GM19397 (cell line): ENCODE results near the gene TRIM58.

Experiments used
- ATAC-seq: cut with Tn5 transposase; IDR thresholded peaks from one replicate; pipeline ENCODE4 v1.9.1; 2021; ENCODE audit warnings: mild to moderate bottlenecking, moderate library complexity; ENCODE audit not compliant: unreplicated experiment

The TRIM58 gene

DNA sequence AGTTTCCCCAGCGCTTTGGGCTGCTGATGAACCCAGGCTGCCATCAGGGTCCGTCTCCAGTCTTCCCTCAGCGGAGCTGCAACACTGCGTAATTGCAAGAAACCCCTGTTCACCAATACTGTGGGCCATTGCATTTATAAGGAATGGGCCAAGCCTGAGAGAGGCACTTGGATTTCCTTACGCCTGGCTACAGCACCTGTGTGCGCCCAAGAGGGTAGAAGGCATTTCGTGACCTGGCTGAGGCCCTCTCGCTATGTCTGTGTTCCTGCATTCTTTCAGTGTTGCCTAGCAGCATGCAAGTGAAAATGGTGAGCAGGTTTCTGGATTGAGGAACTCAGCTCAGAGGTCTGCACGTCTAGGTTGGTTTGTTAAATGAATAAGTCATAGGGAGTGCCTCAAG, 26.4 kb downstream of the TRIM58 start:
- ATAC-seq: no peak

DNA sequence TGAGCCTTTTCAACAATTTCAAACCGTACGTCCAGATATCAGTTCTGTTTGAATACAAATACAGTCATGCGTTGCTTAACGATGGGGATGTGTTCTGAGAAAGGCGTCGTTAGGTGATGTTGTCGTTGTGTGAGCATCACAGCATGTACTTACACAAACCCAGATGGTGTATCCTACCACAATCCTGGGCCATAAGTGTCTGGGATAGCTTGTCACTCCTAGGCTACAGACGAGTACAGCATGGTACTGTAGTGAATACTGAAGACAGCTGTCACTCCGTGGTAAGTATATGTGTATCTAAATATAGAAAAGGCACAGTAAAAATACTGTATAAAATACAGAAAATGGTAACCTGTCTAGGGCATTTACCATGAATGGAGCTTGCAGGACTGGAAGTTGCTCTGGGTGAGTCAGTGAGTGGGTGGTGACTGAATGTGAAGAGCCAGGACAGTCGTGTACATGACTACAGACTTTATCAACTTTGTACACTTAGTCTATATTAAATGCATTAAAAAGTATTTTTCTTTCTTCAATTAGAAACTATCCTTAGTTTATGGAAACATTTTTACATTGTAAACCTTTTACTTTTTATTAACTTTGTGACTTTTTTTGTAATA, 27.9 kb downstream of the TRIM58 start:
- ATAC-seq: no peak

DNA sequence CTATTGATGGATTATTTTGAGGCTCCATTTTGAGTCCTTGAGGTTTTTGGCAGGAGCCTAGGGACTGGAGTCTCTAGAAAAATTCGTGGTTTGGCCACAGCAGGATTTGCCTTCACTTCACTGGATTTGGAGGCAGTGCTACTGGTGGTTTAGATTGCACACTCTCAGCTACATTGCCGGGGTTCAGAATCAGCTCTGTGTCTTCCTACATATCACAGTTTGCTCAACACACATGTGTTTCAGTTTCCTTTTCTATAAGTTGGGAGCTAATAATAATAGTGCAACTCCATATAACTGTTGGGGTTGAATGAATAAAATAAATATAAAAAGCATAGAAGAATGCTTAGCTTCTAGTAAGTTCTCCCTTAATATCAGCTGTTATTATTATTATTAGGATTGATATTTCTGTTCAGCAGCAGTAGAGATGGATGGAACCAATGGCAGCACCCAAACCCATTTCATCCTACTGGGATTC, 38.2 kb downstream of the TRIM58 start, which contains the start of gene OR2W3:
TSS of gene OR2W3 (plus strand) at position 425 of the 475 bp plus-strand sequence. CDS start at position 425, 0 bp downstream.
- no peak for ATAC-seq

DNA sequence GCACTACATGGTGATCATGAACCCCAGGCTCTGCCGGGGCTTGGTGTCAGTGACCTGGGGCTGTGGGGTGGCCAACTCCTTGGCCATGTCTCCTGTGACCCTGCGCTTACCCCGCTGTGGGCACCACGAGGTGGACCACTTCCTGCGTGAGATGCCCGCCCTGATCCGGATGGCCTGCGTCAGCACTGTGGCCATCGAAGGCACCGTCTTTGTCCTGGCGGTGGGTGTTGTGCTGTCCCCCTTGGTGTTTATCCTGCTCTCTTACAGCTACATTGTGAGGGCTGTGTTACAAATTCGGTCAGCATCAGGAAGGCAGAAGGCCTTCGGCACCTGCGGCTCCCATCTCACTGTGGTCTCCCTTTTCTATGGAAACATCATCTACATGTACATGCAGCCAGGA, 39.0 kb downstream of the TRIM58 start:
- ATAC-seq: no peak

DNA sequence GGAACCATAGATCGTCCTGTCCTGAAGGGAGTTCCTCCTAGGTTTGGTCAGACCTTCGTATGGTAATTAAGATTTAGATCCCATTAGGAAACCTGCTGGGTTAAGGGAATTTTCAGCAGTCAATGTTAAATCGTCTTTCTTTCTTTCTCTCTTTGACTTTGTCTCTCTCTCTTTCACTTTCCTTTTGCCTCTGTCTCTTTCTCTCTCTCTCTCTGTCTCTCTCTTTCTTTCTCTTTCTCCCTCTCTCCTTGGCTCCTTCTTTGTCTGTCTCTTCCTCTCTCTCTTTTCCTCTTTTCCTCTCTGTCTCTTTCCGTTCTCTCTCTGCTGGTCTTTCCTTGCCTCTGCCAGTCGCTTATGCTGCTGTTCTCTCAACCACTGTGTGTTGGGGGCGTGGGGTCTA, 47.1 kb downstream of the TRIM58 start:
- ATAC-seq: no peak

DNA sequence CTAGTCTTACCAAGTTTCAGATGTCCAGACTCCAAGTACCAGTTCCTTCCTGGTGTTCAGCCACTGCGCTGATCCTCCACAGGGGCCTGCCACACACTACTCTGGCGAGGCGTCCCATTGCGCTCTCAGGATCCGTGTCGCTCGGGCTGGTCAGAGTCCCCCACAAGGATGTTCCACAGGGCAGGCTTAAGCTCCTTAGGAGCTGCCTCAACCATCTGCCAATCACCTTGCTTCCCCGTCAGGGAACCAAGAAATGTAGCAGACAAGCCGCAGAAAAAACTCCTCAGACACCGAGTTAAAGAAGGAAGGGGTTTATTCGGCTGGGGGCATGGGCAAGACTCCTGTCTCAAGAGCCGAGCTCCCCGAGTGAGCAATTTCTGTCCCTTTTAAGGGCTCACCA, 48.2 kb downstream of the TRIM58 start:
- no peak for ATAC-seq

DNA sequence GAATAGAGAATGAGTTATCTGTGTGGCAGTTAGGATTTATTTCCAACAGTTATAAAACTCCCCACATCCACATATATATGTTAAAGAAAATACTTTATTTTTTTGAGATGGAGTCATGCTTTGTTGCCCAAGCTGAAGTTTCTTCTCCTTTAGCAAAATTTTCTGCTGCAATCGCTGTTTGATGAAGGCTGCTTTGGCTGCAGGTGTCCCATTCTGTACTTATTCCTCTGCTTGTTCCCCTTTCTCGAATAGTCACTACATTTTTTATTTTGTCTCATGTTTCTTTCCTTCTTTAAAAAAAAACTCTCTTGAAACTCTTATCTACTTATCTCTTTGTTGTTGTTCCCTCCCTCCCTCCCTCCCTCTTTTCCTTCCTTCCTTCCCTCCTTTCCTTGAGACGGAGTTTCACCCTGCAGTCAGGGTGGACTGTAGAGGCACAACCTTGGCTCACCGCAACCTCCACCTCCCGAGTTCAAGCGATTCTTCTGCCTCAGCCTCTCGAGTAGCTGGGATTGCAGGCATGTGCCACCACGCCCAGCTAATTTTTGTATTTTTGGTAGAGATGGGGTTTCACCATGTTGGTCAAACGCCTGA, 49.0 kb downstream of the TRIM58 start:
- ATAC-seq: no peak

DNA sequence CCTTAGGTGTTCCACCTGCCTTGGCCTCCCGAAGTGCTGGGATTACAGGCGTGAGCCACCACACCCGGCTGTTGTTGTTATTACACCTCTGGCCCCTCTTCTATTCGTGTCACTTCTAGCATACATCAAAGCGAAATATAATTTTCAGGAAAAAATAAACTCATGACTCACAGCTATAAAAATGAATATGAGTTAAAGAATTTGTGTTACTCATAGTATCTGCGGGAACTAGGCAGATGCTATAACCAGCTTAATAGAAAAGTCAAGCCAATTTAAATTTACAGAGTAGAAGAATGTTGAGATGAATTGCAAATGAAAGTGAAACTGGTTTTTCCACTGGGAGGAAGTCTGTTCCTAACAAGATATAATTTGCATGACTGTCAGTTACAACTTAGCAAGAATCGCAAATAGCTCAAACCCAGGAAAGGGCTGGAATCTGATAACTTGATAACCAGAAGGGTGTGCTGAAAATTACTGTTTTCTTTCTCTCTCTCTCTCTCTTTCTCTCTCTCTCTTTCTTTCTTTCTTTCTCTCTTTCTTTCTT, 49.6 kb downstream of the TRIM58 start:
- no peak for ATAC-seq

DNA sequence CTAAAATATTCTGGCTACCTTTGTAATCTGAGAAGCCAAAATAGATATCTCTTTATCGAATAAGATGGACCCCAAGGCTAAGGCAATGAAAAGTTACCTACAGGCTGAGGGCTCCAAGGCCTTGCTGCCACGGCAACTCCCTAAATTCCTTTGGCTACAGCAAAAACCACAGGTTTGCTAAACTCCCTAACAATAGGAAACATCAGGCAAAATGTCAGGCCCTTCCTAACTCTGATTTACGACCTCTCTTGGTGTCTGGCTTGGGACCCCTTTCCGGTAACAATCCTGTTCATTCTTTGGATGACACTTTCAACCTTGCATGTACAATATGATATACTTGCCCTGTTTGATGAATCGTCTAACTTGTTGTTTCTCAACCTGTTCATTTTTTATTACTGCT, 51.8 kb downstream of the TRIM58 start:
- ATAC-seq: no peak

DNA sequence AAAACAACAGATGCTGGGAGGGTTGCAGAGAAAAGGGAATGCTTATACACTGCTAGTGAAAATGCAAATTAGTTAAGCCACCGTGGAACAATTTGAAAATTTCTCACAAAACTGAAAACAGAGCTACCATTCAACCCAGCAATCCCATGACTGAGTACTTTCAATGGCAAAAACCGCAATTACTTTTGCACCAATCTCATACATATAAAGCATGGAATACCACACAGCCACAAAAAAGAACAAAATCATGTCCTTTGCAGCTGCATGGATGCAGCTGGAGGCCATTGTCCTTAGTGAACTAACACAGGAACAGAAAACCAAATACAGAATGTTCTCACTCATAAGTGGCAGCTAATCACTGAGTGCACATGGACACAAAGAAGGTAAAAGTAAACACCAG, 56.8 kb downstream of the TRIM58 start:
- ATAC-seq: no peak

DNA sequence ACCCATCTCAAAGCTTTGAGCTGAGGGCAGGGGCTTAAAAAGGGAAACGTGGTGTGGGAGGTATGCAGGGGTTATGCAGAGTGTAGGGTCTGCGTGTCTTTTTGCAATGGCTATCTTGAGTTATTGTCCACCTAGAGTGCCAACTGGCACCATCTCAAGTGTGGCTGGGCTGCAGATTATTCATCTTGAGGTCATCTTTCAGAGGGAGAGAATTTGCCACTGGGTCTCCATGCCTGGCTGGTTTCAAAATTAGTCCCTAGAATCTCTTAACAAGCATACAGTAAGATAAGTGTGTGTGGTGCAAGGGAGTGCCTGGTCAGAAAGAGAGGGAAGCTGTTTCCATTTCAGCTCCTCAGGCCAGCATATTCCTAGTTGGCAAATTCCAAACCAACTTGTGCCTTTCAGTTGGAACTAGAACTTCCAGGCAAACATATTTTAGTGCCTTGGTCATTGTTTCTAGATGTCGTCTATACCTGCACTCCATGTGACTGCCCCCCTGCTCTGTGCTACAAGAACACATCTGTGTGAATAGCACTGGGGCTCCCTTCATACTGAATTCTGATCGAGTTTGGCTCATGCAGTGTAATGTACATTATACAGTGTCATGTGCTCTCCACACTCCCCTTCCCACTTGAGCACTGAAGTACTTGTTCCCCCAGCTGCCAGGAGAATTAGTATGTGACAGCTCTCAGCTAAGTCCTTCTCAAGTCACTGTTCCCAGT, 58.1 kb downstream of the TRIM58 start:
- ATAC-seq: no peak

DNA sequence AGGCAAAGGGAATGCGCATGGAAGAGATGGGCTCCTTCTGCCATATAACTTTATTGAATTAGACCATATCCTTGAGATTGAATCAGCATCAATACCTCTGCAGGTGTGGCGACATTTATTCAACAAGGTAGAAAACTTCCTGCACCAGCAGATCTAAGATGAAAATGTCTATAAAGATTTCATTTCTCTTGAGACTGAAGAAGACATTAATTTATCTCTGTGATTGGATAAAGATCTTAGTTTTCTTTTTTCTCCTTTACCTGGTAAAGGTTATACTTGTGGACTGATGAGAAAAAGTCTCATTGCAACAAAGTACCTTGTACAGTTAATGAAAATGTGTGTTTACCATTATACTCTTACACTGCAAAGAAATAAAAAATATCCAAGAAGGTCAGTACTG, 63.0 kb downstream of the TRIM58 start, which contains the start of gene OR2T8:
TSS of gene OR2T8 (plus strand) at position 301 of the 400 bp plus-strand sequence. CDS start 766 bp downstream, outside the sequence.
- no peak for ATAC-seq

DNA sequence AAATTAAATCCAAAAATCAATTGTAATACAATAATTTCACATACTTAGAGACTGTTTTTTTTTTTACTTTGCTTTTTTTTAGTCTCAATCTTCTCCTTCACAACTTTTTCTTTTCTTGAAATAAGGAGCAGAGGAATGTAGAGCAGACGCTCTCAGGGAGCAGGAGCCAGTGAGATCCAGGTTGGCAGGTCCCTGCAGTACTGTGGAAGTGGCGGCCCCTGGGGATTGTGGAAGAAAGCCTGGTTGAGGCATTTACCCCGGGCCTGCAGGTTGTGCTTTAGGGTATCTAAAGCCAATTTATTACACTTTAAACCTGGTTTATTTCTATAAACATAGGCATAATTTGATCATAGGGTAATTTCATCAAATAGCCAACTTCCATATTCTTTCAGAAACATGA, 67.0 kb downstream of the TRIM58 start:
- ATAC-seq: no peak

DNA sequence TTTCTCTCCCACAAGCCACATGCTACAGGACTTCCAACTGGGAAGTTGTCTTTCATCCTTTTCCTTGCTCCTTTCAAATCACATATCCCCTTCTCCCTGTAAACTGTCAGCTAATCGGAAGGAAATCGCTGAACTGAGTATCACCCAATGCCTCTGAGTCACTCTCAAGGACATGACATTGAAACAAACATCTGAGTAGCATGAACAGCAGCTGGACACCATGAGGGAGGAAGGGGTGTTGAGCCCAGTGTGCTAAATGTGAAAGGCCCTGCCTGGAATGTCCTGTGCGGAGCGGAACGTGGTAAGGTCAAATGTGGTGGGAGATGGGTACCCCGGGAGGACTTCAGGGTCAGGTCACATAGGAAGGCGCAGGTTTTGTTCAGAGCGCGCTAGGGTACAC, 67.9 kb downstream of the TRIM58 start, which contains the start of gene OR2AJ1:
TSS of gene OR2AJ1 (plus strand) at position 22 of the 400 bp plus-strand sequence. CDS start 8,880 bp downstream, outside the sequence.
- ATAC-seq: no peak
